ENCODE results near the gene TGM2.

- TF ChIP-seq POLR2A (IDR thresholded peaks at IDR 0.05), result no peak
- TF ChIP-seq CTCF (IDR thresholded peaks at IDR 0.05), result no peak
Observed at GRCh38 chr20:38196592-38196991, 31.5 kb upstream of the TGM2 start.
